HPDE6-E6E7 (cell line): ENCODE results near the gene WDFY4.

Experiments used
- DNase-seq: peaks from one replicate; pipeline ENCODE4 v3.0.0; 2011; ENCODE audit warnings: missing footprints; ENCODE audit errors: extremely low spot score

The WDFY4 gene

DNA sequence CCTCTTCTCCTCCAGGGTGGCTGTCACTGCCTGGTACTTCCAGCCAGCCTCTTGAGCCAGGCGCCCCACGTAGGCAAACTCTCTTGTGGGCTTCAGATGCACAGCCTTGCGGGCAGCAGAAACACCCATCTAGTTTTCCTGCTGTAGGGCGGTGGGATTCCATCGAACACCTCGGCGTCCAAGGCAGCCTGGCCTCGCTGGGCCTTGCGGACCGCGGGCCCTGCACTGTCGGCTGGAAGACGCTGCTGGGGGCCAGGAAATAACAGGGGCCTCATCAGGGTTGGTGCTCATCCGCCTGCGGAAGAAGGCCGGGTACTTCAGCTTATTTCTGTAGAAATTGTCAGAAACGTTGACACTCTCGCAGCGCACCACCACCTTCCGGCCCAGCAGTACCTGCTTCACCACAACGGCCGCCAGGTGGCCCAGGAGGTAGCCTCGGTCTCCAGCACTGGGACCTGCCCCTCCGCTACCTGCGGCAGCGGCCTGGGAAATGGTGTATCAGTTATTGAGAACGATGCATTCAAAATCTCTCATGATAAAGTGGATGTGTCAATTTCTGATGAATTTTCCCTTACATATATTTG, 61.1 kb downstream of the WDFY4 start:
- DNase-seq, result no peak

- no peak for DNase-seq
These were observed 63.9 kb downstream of the WDFY4 start for GRCh38 chr10:48748573-48748972.

DNA sequence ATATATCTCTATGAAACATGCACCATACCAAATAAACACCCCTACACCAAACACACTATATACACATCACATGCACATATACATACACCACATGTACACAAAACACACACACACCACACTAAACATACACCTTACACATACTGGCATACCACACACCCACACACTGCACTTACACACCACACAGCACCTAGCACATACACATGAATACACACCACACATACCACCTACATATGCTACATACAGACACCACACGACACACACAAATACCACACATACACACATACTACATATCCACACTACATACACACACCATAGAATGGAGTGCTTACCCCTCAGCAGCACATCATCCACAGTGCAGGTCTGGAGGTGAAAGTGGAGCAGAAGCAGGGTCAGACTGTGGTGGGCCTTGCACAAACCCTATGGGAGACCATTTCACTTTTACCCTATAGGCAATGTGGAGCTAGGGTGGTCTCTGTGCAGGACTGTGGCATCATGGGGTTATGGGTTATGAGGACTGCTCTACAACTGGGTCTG, 64.6 kb downstream of the WDFY4 start:
- DNase-seq, result no peak

DNA sequence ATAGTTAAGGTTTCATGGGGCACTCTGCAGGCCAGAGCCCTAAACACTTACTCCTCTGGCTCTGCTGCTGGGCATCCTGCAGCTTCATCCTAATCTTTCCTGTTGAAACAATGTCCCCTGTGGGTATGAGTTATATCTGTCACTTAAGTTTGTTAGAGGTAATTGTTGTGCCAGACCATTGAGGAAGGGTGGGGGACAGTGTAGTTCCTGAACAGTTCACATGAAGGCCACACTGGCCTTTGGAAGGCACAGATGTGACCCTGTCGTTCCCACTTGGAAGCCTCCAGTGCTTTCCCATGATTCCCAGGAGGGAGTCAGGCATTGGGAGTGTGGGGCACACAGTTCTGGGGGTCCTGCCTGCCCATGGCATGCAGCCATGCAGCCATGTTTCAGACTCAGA, 65.3 kb downstream of the WDFY4 start:
- no peak for DNase-seq

- DNase-seq, result no peak
These were observed 66.3 kb downstream of the WDFY4 start for GRCh38 chr10:48750991-48751390.

DNA sequence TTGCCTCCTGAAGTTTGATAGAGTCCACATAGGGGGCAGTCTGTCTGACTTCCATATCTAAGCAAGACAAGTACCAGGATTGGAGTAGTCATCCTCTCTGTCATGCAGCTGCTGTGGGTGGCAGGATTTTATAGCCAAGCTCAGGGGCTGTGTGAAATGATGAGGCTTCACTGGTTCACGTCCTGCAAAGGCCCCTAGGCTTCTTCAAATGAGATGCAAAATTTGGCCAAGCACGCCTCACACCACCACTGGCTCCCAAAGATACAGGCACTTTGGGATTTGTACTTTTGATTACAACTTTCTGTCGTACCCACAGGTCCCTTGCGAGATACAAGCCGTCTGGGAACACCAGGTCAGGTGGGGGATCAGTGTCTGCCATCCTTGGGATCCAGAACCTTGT, 67.1 kb downstream of the WDFY4 start:
- no peak for DNase-seq

DNA sequence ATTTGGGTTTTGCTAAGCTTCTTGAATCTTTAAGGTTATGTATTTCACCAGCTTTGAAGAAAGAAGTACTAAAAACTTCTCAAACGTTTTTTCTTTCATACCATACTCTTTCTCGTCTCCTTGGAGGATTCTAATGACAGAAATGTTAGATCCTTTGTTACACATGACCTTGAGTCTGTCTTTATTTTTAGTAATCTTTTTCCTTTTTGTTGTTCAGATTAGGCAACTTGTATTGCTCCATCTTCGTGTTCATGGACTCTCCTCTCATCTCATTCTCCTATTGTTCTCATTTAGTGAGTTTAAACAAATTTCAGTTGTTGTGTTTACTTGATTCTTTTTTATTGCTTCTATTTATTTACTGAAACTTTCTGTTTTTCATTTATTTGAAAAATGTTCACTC, 73.7 kb downstream of the WDFY4 start:
- no peak for DNase-seq

DNA sequence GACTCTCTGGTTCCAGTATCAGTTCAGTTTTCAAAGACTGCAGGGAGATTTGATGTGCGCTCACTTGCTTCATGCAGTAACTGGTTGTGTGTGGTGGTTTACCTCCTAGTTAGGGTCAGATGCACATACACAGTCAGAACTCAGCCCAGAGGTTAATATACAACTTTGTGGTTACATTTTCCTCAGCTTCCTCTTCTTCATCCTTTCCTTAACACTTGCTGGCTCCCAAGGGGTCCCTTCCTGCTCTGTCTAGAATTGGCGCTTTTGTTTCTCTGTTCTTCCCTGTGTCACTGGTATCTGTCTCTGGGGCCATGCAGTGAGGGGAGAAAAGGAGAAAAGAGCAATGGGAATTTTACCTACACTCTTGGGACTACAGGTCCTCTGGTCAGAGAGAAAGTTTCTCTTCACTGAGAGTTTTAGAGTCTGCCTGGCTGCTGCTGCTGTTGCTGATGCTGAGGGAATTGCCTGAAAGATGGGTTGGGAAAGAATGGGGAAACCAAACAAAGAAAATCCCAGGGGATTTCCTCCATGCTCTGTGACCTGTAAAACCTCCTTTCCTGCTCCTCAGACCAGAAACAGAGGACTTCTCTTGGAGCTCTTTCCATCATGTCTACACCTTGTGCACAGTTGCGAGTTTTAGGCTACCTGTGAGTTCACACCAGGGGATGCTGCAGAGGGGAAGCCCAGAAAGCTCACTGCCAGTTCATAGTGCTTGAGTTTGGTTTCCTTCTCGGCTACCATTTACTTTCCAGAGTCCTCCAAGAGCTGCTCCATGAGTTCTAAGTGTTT, 74.6 kb downstream of the WDFY4 start:
- no peak for DNase-seq

DNA sequence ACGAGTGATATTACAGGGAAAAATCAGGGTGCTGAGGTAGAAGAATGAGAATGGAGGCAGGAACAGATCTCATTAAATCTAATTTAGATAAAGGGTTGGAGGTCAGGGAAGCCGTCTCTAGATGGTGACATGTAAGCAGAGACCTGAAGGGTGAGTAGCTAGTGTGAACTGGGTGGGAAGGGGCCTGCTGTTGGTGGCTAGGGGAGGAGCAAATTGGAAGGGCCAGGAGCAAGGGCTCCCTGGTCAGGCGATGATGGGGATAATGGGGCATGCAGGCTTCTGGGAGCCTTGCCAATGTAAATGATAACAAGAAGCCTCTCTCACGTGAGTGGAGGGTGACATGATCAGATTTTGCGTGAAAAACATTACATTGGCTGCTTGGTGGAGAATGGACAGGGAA, 76.3 kb downstream of the WDFY4 start:
- no peak for DNase-seq

DNA sequence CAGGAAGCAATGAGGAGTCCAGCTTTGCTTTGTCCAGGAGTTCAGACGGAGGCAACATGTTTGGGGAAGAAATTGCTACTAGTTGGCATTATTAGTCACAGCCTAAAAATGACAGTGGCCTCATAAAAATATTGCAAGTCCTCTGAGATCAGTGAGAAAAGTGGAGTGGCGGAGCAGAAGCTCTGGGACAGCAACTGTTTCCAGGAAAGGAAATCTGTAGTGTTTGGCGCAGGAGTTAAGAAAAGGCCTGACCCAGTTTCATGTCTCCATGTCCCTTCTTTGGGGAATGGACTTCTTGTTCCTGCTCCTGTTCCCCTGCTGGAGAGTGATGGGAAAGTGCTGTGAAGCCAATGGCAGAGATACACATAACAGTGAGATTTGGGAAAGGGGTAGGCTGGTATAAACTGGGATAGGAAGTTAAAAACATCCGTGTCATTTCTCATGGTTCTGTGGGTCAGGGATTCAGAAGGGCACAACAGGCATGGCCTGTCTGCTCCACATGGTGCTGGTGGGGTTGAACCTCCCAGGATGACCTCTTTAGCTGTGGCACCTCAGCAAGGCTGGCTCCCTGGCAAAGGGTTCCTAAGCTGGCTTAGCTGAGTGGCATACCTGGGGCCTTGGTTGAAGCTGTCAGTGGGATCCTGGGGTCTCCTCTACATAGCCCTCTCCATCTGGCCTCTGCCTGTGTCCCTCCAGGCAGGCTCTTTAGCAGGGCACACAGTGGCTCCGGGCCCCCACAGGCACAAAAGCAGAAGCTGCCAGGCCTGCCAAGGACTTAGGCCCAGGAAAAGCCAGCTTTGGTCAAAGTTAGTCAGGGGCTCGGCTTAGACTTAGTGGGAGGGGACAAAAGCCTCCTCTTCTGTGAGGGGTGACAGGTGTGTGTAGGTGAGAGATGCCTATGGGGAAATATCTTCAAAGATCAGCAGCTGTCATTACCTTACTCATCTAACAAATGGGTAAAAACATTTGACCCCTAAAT, 77.7 kb downstream of the WDFY4 start:
- no peak for DNase-seq

DNA sequence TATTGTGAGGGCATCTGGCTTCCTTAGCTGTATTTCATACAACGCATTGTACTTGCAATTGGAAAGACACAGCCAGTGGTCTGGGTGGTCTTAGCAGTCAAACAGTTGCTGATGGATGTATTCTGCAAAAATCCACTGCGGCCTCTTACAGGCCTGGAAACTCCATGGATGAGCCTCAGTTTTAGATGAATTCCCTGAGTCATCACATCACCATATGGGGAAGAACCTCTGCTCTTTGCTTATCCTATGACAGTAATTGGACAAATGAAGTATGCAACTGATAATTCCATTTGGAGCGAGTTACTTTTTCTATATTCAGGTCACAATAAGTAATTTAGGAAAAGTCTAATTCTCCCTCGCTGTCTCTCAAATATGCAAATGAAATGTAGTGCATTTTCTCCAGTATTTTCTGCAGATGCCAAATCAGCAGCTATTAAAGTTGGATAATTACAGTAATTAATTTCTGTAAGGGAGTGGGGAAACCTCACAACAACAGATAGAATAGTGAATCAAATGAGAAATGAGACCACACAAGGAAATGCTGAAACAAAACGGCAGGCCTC, 78.8 kb downstream of the WDFY4 start:
- DNase-seq, result no peak

DNA sequence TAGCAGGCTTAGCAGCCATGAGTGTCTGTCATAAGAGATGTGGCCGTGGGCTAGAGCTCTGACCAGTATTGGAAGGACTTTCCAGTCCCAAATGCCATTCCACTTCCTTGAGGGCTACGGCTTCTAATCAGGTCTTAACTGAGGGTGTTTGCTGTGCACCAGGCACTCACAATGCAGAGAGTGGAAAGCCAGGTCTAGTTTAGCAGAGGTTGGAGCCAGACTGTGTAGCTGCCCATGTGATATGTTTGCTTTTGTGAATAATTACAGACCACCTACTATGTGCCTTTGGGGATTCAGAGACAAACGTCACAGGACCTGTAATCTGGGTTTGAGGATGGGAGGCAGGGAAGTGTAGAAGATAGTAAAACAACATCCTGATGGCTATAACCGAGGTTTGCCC, 79.8 kb downstream of the WDFY4 start:
- DNase-seq, result no peak

DNA sequence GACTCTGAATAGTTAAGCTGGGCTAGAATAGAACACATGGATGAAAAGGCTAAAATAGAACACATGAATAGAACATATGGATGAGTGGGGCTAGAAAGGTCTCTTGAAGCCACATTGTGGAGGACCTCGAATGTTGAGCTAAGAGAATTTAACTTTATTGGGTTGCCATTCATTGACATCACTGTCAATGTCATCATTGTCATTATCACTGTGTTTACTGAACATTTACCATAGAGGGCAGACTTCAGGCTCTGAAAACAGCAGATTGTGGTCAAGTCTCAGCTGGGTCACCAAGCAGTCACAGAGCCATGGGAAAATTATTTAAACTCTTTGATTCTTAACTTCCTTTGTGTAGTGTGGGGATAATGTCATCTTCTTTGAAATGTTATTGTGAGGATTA, 80.4 kb downstream of the WDFY4 start:
- no peak for DNase-seq

- DNase-seq, result no peak
These were observed 80.9 kb downstream of the WDFY4 start for GRCh38 chr10:48765527-48765926.

GRCh38 chr10:48767373-48768143, 82.9 kb downstream of the WDFY4 start:
- DNase-seq, result no peak

GRCh38 chr10:48768144-48768766, 83.6 kb downstream of the WDFY4 start:
- no peak for DNase-seq

DNA sequence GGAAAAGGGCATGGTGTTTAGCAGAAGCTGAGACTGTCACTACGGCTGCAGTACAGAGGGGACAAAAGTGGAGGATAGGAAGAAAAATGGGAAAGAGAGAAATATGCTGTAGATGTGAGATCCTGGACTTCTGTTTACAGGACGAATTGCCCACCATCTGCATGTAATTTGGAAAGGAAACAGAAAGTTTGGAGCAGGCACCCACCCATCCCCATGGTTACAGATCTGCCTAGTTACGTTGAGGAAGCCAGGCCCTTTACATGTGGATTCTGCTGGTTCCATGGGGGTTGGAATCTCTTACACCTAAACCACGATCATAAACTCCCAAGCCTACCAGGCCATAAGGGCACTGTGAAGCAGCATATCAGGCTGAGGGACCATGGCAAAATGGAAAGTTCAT, 84.3 kb downstream of the WDFY4 start:
- DNase-seq, result no peak

DNA sequence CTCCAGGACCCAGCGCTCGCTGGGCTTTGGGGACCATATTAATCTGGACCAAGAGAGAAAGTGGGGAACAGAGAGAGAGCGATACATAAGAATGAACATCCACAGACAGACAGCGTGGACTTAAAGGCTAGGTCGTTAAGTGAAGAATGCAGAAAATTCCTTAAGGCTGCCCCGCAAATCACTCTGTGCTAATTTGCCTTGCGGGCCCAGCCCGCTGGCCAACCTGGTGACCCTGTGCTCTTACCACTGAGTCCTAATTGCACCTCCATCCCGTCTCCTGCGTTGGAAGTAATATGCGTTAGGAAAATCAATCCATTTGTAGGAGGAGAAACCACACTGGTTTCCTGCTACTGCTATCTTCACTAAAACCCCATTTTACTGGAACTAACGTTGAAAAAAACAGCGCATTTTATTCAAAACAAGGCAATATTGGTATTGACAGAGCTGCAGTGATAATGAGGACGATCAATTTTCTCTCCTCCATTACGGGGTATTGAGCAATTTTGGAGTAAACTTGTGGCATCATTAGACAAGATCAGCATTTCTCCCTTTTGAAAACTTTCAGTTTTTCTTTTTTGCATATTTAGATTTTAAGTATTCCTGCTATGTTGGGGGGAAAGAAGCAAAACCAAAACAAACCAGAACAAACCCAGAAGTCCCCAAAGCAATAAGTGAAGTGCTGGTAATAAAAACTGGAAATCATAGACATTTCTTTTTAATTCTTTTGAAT, 85.2 kb downstream of the WDFY4 start:
- DNase-seq, result no peak

- no peak for DNase-seq
These were observed 86.0 kb downstream of the WDFY4 start for GRCh38 chr10:48770561-48771089.

GRCh38 chr10:48771234-48771633, 86.6 kb downstream of the WDFY4 start:
- no peak for DNase-seq
